H1 (cell line): ENCODE measurements around the gene FCER2. TPM values are rescaled to one million over a fixed set of nuclear protein-coding genes. Genes with fewer than 3 reads are reported as not detected.

ENCODE experiments used
- ASH2L ChIP-seq: fragments of 200-600, 300-600 bp; sonication (generic); IDR thresholded peaks from one replicate; pipeline ENCODE4 v1.7.1; 2017; ENCODE audit warnings: low read length
- CBX8 ChIP-seq: fragments of 300-800, 300-1000 bp; sonication (generic); IDR thresholded peaks from 2 replicates; pipeline ENCODE4 v1.7.1; 2016; ENCODE audit warnings: low read depth, low read length, borderline replicate concordance
- CHD1 ChIP-seq: IDR thresholded peaks from 2 replicates; pipeline ENCODE4 v1.6.1; 2012; ENCODE audit warnings: low read depth, low read length, improper control_type of control experiment
- CHD7 ChIP-seq: fragments of 300-600 bp; sonication (generic); IDR thresholded peaks from 2 replicates; pipeline ENCODE4 v1.7.1; 2012; ENCODE audit warnings: low read length, moderate library complexity, mild to moderate bottlenecking, inconsistent platforms; ENCODE audit not compliant: insufficient replicate concordance
- CREB1 ChIP-seq: IDR thresholded peaks from 2 replicates; pipeline ENCODE4 v1.6.1; 2012; ENCODE audit warnings: inconsistent platforms
- EZH2 ChIP-seq: fragments of 200-600 bp; sonication (generic); IDR thresholded peaks from 2 replicates; pipeline ENCODE4 v1.7.1; 2012; ENCODE audit warnings: low read depth, mild to moderate bottlenecking, moderate library complexity, low read length, inconsistent platforms; ENCODE audit not compliant: severe bottlenecking
- HDAC6 ChIP-seq: IDR thresholded peaks from one replicate; pipeline ENCODE4 v1.7.1; 2012; ENCODE audit warnings: low read depth, mild to moderate bottlenecking, inconsistent platforms, low read length, moderate library complexity
- JUN ChIP-seq: IDR thresholded peaks from 2 replicates; pipeline ENCODE4 v1.6.1; 2011; ENCODE audit warnings: low read depth, mild to moderate bottlenecking, improper control_type of control experiment, low read length
- NANOG ChIP-seq: IDR thresholded peaks from 2 replicates; pipeline ENCODE4 v1.6.1; 2011; ENCODE audit warnings: low read length, low read depth, mild to moderate bottlenecking, inconsistent platforms; ENCODE audit not compliant: insufficient read depth, poor library complexity, severe bottlenecking
- PHF8 ChIP-seq: fragments of 200-600 bp; sonication (generic); conservative IDR thresholded peaks from 2 replicates; pipeline ENCODE4 v1.7.1; 2012; ENCODE audit warnings: low read depth, mild to moderate bottlenecking, inconsistent platforms, low read length, moderate library complexity
- SIX5 ChIP-seq: IDR thresholded peaks from 2 replicates; pipeline ENCODE4 v1.6.1; 2011; ENCODE audit warnings: mild to moderate bottlenecking, low read depth, low read length
- SP4 ChIP-seq: IDR thresholded peaks from 2 replicates; pipeline ENCODE4 v1.6.1; 2012; ENCODE audit warnings: low read length, inconsistent platforms
- TBP ChIP-seq: IDR thresholded peaks from 2 replicates; pipeline ENCODE4 v1.6.1; 2011; ENCODE audit warnings: low read depth, low read length, improper control_type of control experiment
- polyA plus RNA-seq, 7 experiments: library from polyadenylated mRNA; depleted of rRNA in 3 of 7; stranded (reverse) in 5 of 7; unstranded in 2 of 7; fragments of >200 nt in 5 of 7; fragments of 200-250 nt in 2 of 7; gene quantifications; 1 replicate in 5 of 7; 2 replicates in 1 of 7; 4 replicates in 1 of 7; pipeline versions ENCODE4 v1.2.1 to v1.2.3, GENCODE V29; 2011 to 2013; ENCODE audit warnings: missing spikeins in 2 of 7, mixed read lengths in 2 of 7
- total RNA-seq: library from RNA; stranded (reverse); fragmentation: NEBNext Ultra II Directional; extraction: Animal tissue kit (Norgen Biotek cat#: 25700); gene quantifications from 2 replicates; pipeline ENCODE4 v1.2.1, GENCODE V29; 2021

Gene FCER2
- total and polyA plus RNA-seq, 2 of the 8 experiments (the other 6 are each of a cell fraction or from before 2014, with no cell fraction given), result 0.67 TPM; not detected in 1

DNA sequence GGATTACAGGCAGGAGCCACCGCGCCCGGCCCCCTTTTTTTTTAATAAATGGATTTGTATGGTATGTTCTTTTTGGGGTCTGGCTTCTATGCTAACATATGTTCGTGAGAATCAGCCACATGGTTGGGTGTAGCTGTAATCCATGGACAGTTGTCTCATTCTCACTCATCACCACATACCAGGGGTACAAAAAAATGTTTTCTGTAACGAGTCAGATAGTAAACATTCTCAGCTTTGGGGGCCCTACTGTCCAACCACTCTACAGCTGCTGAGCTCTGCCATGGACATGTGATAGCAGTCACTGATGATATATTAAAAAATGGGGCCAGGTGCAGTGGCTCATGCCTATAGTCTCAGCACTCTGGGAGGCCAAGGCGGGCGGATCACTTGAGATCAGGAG, 38.2 kb downstream of the FCER2 start (continued):
- no peak for TF ChIP-seq CHD7
- TF ChIP-seq CREB1, result no peak
- no peak for TF ChIP-seq NANOG
- TF ChIP-seq TBP, result no peak
- TF ChIP-seq PHF8, result no peak
- no peak for TF ChIP-seq ASH2L
- TF ChIP-seq CBX8, result no peak
- TF ChIP-seq JUN, result no peak
- TF ChIP-seq SP4, result no peak
- no peak for TF ChIP-seq HDAC6
- no peak for TF ChIP-seq EZH2
- TF ChIP-seq SIX5, result no peak
- no peak for TF ChIP-seq CHD1
